Stomach smooth muscle (tissue), 2 donors: ENCODE results near the gene CENPP.
"Not testable (repeated sequence)": the region's sequence is repeated elsewhere in the genome, so short reads cannot be mapped to it uniquely, and the experiment has no call there.

Experiments
- H3K27ac ChIP-seq: one replicate; pipeline ENCODE4 v1.7.0; 2013; ENCODE audit warnings: mild to moderate bottlenecking, low read length, inconsistent platforms
- H3K27me3 ChIP-seq, 2 donors: one replicate each; pipeline ENCODE4 v1.7.0; 2013; ENCODE audit warnings: low read length in 2 of 2; ENCODE audit not compliant: insufficient read depth in 2 of 2, control insufficient read depth in 1 of 2
- H3K36me3 ChIP-seq, 2 donors: one replicate each; pipeline ENCODE4 v1.7.0; 2013; ENCODE audit warnings: low read length in 2 of 2; ENCODE audit not compliant: control insufficient read depth in 2 of 2, insufficient read depth in 2 of 2
- H3K4me1 ChIP-seq: one replicate; pipeline ENCODE4 v1.7.0; 2013; ENCODE audit warnings: low read length; ENCODE audit not compliant: control insufficient read depth, insufficient read depth
- H3K4me3 ChIP-seq, 2 donors: one replicate each; pipeline ENCODE4 v1.7.0; 2013; ENCODE audit warnings: low read length in 2 of 2
- H3K9ac ChIP-seq, 2 donors: one replicate each; pipeline ENCODE4 v1.7.0; 2013; ENCODE audit warnings: low read length in 2 of 2, mild to moderate bottlenecking in 1 of 2
- H3K9me3 ChIP-seq, 2 donors: one replicate each; pipeline ENCODE4 v1.7.0; 2013; ENCODE audit warnings: low read length in 2 of 2; ENCODE audit not compliant: control insufficient read depth in 2 of 2
- donor health status: healthy.
- donor health status: Pancreatic carcinoma.

CENPP gene

GRCh38 chr9:92619601-92620300, 294.0 kb downstream of the CENPP start:
- peaks cover 58% of the 10 kb centered on the region for H3K4me1 ChIP-seq
- peaks cover 5 to 11% of the 10 kb centered on the region in 2 donors for H3K36me3 ChIP-seq
- no peaks in the 10 kb centered on the region for H3K27me3 ChIP-seq
- peak overlapping the region in 1 of 2 donors; percentile 3 for H3K4me3 ChIP-seq
- no peak overlapping the region for H3K9ac ChIP-seq
- no peaks in the 10 kb centered on the region for H3K9me3 ChIP-seq
- peak overlapping the region; percentile 92 for H3K27ac ChIP-seq

GRCh38 chr9:92620845-92621244, 295.1 kb downstream of the CENPP start:
- Histone ChIP-seq H3K36me3 (peaks cover 5 to 9% of the 10 kb centered on the region in 2 donors), H3K9me3 (no peaks in the 10 kb centered on the region), H3K4me1 (peaks cover 47% of the 10 kb centered on the region), H3K27ac (peak overlapping the region; percentile 92), H3K9ac (no peak overlapping the region), H3K27me3 (no peaks in the 10 kb centered on the region), H3K4me3 (no peak overlapping the region)

DNA sequence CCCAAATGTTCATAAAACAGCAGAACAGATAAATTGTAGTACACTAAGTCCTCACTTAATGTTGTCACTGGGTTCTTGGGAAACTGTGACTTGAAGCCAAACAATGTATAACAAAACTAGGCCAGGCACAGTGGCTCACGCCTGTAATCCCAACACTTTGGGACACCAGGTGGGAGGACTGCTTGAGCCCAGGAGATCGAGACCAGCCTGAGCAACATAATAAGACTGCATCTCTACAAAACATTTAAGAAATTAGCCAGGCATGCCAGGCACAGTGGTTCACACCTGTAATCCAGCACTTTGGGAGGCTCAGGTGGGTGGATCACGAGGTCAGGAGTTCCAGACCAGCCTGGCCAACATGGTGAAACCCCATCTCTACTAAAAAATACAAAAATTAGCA, 298.2 kb downstream of the CENPP start:
- not testable (repeated sequence) for H3K36me3 ChIP-seq, H3K27ac ChIP-seq, H3K4me3 ChIP-seq, H3K27me3 ChIP-seq, H3K9me3 ChIP-seq, H3K9ac ChIP-seq
- H3K4me1 ChIP-seq: peaks cover 16% of the 10 kb centered on the region

- peaks cover 5 to 10% of the 10 kb centered on the region in 2 donors for H3K36me3 ChIP-seq
- no peak overlapping the region for H3K4me3 ChIP-seq
- H3K27me3 ChIP-seq: no peaks in the 10 kb centered on the region
- no peak overlapping the region for H3K9ac ChIP-seq
- H3K9me3 ChIP-seq: no peaks in the 10 kb centered on the region
- H3K27ac ChIP-seq: no peak overlapping the region
- H3K4me1 ChIP-seq: no peaks in the 10 kb centered on the region
Measured at GRCh38 chr9:92626484-92626883, 300.7 kb downstream of the CENPP start.

- H3K27me3 ChIP-seq: no peaks in the 10 kb centered on the region
- no peak overlapping the region for H3K9ac ChIP-seq
- no peaks in the 10 kb centered on the region for H3K9me3 ChIP-seq
- peaks cover 5 to 13% of the 10 kb centered on the region in 2 donors for H3K36me3 ChIP-seq
- H3K27ac ChIP-seq: no peak overlapping the region
- peaks cover 7% of the 10 kb centered on the region for H3K4me1 ChIP-seq
- no peak overlapping the region for H3K4me3 ChIP-seq
Measured at GRCh38 chr9:92627651-92628050, 301.9 kb downstream of the CENPP start.

- H3K9ac ChIP-seq: no peak overlapping the region
- H3K27ac ChIP-seq: peak overlapping the region; percentile 49
- peaks cover 8 to 23% of the 10 kb centered on the region in 2 donors for H3K36me3 ChIP-seq
- H3K27me3 ChIP-seq: no peaks in the 10 kb centered on the region
- no peaks in the 10 kb centered on the region for H3K9me3 ChIP-seq
- peaks cover 22% of the 10 kb centered on the region for H3K4me1 ChIP-seq
- H3K4me3 ChIP-seq: peak overlapping the region in 1 of 2 donors; percentile 26
Measured at GRCh38 chr9:92631452-92632343, 305.9 kb downstream of the CENPP start.

DNA sequence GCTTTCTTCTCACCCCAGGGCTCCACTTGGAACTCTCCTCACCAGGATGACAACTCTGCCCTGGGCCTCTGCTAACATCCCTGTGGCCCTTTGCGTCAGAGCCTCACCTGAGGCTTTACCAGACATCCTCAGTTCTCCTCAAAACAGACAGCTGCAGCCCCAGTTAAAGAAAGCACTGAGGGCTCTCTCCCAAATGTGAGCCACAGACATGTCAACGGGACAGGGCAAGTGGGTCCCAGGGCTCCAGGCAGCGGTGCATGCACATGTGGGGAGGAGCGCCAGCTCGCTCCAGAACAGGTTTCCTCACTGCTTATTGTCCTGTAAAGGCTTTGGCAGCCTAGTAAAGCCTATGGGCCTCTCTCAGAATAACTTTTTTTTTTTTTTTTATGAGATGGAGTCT, 306.9 kb downstream of the CENPP start:
- H3K36me3 ChIP-seq: peaks cover 8 to 30% of the 10 kb centered on the region in 2 donors
- no peaks in the 10 kb centered on the region for H3K27me3 ChIP-seq
- no peaks in the 10 kb centered on the region for H3K9me3 ChIP-seq
- H3K4me3 ChIP-seq: no peak overlapping the region
- no peak overlapping the region for H3K9ac ChIP-seq
- H3K4me1 ChIP-seq: peaks cover 22% of the 10 kb centered on the region
- H3K27ac ChIP-seq: peak overlapping the region; percentile 49

DNA sequence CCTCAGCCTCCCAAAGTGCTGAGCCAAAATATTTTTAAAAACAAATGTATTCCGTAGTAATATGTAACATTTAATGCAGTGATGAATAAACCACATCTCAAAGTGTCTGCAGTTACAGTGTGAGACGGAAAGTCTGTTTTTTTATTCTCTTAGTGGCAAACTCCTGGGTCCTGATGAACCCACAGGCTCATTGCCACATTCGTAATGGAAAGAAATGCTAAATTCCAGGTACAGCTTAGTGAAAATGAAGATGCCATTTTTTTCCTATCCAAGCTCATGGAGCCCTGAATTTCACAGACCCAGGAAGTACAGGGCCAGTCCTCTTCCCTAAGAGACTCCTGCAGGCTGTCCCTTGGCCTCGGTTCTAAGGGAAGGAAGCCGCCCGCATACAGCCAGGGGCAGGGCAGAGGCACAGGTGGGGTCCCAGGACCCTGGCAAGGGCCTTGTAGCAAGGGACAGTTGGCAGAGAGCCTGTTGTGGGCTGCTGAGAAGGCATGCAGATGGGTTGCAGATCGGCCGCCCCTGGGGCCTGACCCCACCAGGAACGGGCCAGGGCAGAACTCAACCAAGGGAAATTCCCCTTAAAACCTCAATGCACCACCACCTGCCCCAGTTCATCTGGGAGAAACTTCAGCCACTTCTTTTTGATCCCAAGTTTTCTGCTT, 308.0 kb downstream of the CENPP start:
- Histone ChIP-seq H3K9ac (peak overlapping the region in 1 of 2 donors; percentile 60), H3K27me3 (no peaks in the 10 kb centered on the region), H3K4me1 (peaks cover 22% of the 10 kb centered on the region), H3K27ac (peak overlapping the region; percentile 41), H3K4me3 (peak overlapping the region in 1 of 2 donors; percentile 61), H3K36me3 (peaks cover 8 to 40% of the 10 kb centered on the region in 2 donors), H3K9me3 (no peaks in the 10 kb centered on the region)

- Histone ChIP-seq H3K9ac (peak overlapping the region in 1 of 2 donors; percentile 60), H3K9me3 (no peaks in the 10 kb centered on the region), H3K36me3 (peaks cover 8 to 41% of the 10 kb centered on the region in 2 donors), H3K27ac (peak overlapping the region; percentile 41), H3K4me1 (peaks cover 22% of the 10 kb centered on the region), H3K27me3 (no peaks in the 10 kb centered on the region), H3K4me3 (peak overlapping the region; percentile 37 to 61)
Measured at GRCh38 chr9:92634712-92635605, 309.2 kb downstream of the CENPP start.

- Histone ChIP-seq H3K4me3 (no peak overlapping the region), H3K4me1 (peaks cover 22% of the 10 kb centered on the region), H3K9me3 (no peaks in the 10 kb centered on the region), H3K27ac (no peak overlapping the region), H3K9ac (no peak overlapping the region), H3K27me3 (no peaks in the 10 kb centered on the region), H3K36me3 (peaks cover 10 to 45% of the 10 kb centered on the region in 2 donors)
Measured at GRCh38 chr9:92635760-92636159, 310.0 kb downstream of the CENPP start.
